GM21360 (cell line): ENCODE results near the gene SPG7.

Source experiments
- ATAC-seq: cut with Tn5 transposase; IDR thresholded peaks from one replicate; pipeline ENCODE4 v1.9.1; 2021; ENCODE audit warnings: mild to moderate bottlenecking, moderate library complexity; ENCODE audit not compliant: unreplicated experiment

Gene SPG7

DNA sequence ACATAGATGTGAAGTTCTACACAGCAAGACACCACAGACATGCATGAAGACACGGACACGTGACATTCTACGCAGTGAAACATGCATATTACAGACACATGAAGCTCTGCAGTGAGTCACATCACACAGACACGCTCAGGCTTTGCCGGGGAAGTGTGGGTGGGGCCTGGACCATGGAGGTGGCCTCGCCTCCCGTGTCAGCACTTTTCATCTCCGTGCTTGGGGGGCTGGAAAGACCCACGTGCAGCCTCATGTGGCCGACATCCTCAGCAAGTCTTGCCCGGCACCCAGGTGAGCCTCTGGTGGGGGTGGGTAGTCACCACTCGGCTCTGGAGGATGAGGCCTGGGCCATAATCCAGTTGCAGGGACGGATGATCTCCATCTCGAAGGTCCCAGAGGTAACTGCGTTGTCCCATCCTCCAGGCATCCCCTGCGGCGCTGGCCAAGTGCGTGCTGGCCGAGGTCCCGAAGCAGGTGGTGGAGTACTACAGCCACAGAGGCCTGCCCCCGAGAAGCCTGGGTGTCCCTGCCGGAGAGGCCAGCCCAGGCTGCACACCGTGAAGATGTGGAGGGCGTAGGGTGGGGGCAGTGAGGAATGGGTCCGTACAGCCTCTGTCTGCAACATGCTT, 88.0 kb downstream of the SPG7 start:
- ATAC-seq = no peak

GRCh38 chr16:89596957-89597649, 88.9 kb downstream of the SPG7 start:
- ATAC-seq = no peak

DNA sequence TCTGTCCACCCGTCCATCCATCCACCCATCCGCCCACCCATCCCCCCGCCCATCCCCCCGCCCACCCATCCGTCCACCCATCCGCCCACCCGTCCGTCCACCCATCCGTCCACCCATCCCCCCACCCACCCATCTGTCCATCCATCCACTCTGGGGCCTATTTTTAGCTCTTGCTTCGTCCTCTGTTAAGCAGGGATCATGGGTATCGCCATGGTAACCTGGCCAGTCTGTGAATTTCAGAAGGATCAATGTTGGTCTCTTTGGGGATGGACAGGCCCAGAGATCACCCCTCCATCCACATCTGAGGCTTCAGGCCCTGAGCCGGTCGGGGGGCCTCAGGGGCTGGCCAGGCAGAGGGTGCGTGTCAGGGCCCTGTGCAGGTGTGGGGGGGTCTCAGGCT, 90.0 kb downstream of the SPG7 start:
- ATAC-seq = no peak

GRCh38 chr16:89599451-89599858, 91.3 kb downstream of the SPG7 start:
- no peak for ATAC-seq

DNA sequence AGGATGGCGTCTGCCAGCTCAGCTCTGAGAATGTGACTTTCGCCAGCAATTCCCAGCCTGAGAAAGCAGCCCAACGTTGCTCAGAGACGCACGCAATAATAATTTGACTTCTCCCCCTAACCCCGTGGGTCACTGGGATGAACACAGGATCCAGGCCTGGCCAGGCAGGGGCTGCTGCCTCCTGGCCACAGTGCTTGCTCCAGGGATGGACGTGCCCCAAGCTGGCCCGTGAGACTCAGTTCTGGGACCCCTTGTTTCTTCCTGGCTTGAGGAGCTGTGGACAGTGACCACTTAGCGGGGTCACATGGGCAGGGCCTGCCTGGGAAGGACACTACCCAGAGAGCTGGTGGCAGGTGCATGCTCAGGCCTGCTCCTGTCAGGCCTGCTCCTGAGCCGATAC, 91.7 kb downstream of the SPG7 start:
- ATAC-seq = no peak

GRCh38 chr16:89600427-89600826, 92.2 kb downstream of the SPG7 start:
- ATAC-seq = no peak

DNA sequence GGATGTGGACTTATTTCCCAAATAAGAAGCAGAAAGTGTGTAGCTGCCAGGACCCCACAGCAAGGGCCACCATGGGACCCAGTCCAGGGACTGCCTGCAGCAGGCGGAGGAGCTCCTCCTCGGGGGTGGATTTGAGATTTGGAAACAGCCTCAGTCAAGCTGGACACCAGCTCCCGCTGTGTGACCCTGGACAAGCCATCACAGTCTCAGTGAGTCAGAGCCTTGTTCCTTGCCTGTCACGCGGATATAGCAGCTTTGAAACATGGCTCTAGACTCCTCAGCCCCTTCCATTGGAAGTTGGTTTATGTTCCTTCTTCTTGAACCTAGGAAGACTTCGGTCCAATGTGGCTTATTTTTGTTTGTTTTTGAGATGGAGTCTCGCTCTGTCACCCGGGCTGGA, 92.8 kb downstream of the SPG7 start:
- ATAC-seq = no peak

DNA sequence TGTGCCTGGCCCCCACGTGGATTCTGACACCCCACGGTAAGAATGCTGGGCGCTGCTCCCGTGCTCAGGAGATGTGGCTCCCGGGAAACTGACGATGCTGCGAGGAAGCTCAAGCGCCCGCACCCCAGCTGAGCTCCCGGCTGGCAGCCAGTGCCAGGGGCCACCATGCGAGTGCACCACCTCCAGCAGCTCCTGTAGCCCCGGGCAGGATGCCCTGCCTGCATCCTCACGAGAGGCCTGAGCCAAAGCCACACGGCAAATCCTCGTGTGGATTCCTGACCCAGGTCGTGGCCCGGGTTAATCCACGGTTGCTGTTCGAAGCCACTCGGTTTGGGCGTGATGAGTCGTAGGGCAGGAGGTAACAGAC, 93.7 kb downstream of the SPG7 start:
- no peak for ATAC-seq

- no peak for ATAC-seq
Observed at GRCh38 chr16:89602273-89602951, 94.2 kb downstream of the SPG7 start.

DNA sequence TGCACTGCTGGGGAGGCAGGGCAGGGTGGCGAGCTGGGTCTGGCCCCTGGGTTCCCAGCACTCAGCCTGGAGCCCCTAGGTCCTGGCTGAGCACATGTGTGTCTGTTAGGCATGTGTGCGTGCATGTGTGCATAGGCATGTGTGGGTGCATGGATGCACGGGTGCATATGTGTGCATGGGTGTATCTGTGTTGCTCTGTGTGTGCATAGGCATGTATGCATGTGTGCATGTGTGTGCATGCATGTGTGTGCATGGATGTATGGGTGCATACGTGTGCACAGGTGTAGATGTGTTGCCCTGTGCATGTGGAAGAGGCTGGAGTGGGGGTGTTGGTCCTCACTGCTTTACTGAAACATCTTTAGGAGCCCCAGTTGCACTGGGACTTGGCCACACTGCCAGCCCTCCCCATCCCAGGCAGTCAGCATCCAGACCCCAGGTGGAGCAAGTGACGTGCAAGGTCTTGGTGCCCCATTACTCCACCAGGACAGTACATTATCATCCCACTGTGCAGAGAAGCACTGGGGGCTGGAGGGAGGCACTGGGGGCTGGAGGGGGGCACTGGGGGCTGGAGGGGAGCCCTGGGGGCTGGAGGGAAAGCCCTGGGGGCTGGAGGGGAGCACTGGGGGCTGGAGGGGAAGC, 94.9 kb downstream of the SPG7 start:
- ATAC-seq = no peak

DNA sequence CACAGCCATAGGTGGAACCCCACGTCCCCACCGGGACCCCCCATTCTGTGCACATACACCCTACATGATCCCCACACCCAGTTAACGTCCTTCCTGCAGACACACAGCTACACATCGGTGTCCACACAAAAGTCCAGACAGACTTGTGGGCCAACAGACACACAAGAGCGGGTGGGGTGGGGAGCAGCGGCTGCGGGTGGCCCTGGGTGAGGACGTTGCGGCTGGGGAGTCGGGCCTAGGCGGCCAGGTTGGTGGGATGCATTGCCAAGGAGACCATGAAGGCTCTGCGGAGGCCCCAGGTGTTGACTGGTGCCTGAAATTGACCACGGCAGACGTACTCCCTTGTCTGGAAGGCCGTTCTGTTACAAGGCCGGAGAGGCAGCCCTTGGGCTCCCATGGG, 96.6 kb downstream of the SPG7 start:
- ATAC-seq = no peak

DNA sequence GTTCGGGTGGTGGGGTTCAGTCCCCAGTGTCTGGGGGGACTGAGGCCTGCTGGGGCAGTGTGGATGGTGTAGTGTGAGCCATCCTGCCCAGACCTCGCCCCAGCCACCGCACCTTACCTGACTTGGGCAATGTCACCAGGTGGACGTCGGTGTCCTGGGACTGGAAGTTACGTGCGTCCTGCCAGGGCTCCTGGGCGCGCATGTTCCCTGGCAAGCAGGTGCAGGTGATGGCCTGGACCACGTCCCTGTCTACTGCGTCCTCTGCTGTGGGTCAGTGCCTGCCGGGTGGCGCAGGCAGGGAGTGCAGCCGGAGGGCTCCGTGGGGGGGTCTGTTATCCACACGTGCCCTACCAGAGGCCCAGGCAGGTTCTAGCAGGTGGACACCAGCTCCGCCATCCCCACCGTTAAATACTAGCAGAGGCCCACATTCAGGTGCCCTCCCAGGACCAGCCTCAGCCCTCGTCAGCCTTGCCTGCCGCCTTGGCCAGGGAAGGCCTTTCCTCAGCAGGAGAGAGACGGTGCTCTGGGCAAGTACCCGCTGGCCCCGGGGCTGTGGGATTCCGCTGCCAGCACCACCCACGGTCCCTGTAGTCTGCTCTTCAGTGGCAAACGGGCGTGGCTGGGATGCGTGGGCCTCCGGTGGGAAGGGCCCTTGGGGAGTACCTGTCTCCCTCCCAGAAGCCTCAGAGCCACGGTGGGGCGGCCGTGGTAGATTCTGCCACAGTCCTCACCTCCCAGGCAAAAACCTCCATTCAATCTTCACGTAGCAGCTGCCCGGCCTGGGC, 97.2 kb downstream of the SPG7 start:
- ATAC-seq = no peak

DNA sequence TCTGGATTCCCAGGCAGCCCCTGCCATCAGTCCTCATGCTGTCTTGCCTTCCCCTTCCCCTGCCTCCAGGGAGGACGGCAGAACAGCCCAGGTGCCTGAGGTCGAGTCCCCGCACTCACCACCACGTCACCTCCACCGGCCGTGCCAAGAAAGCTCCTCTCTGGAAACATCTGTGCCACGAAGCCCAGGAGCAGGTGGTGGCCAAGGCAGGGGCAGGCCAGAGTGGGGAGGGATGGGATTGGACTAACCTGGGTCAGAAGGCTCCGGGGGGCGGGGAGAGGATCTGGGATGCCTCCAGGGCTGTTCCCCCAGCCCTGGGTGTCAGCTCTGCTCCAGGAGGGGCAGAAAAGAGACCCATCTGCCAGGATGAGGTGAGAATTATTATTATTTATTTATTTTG, 97.8 kb downstream of the SPG7 start:
- ATAC-seq = no peak
